Tibial nerve (tissue), 4 donors: ENCODE measurements around the gene NXPH1. TPM values are rescaled to one million over a fixed set of nuclear protein-coding genes. Genes with fewer than 3 reads are reported as not detected.

Experiments
- DNase-seq, 2 donors: peaks; one replicate each; pipeline ENCODE4 v3.0.0-alpha.2; 2019; ENCODE audit warnings: low spot score in 2 of 2
- H3K27ac ChIP-seq, 4 donors: fragments of 200-600 bp; sonication (generic) in 3 of 4; one replicate each; pipeline ENCODE4 v1.5.1; 2017 to 2019; ENCODE audit warnings: mild to moderate bottlenecking in 1 of 4
- H3K27me3 ChIP-seq, 2 donors: fragments of 200-600 bp; sonication (generic) in 1 of 2; one replicate each; pipeline versions ENCODE4 v1.5.1 to v1.6.0; 2017 to 2019
- H3K36me3 ChIP-seq, 3 donors: fragments of 200-600 bp; sonication (generic); one replicate each; pipeline ENCODE4 v1.5.1; 2018 to 2019
- H3K4me1 ChIP-seq, 4 donors: fragments of 200-600 bp; sonication (generic) in 3 of 4; one replicate each; pipeline ENCODE4 v1.5.1; 2017 to 2019
- H3K4me3 ChIP-seq, 4 donors: fragments of 200-600 bp; sonication (generic) in 3 of 4; one replicate each; pipeline ENCODE4 v1.5.1; 2017 to 2019; ENCODE audit warnings: mild to moderate bottlenecking in 1 of 4, moderate library complexity in 1 of 4
- H3K9me3 ChIP-seq, 4 donors: fragments of 200-600 bp; sonication (generic) in 3 of 4; one replicate each; pipeline ENCODE4 v1.5.1; 2017 to 2019
- CTCF ChIP-seq, 5 experiments: fragments of 200-600 bp in 3 of 5; fragments of 450-650 bp in 2 of 5; sonication (generic) in 3 of 5; IDR thresholded peaks; one replicate each; pipeline ENCODE4 v1.5.1; 2016 to 2019; ENCODE audit warnings: antibody characterized with exemption in 5 of 5, mild to moderate bottlenecking in 3 of 5, moderate library complexity in 2 of 5
- EP300 ChIP-seq, 2 donors: sonication (generic); formaldehyde crosslinking; IDR thresholded peaks; one replicate each; pipeline ENCODE4 v1.6.1; 2017; ENCODE audit warnings: antibody characterized with exemption in 2 of 2, mild to moderate bottlenecking in 1 of 2
- POLR2A ChIP-seq, 2 donors: fragments of 450-650 bp; IDR thresholded peaks; one replicate each; pipeline ENCODE4 v1.6.1; 2017; ENCODE audit warnings: antibody characterized with exemption in 2 of 2, mild to moderate bottlenecking in 2 of 2, moderate library complexity in 2 of 2
- WGBS, 2 donors: methylation state at CpG; one replicate each; pipeline ENCODE4 v1.1.5; 2018; 5-methylcytosine and 5-hydroxymethylcytosine counted together
- total RNA-seq, 4 donors: library from RNA; depleted of rRNA; stranded (reverse); fragments of >200 nt; gene quantifications; one replicate each; pipeline ENCODE4 v1.1.0, GENCODE V29; 2016

The NXPH1 gene
- total RNA-seq, 4 donors from 2014 or later = not detected

GRCh38 chr7:8625612-8626011 lies 192.2 kb downstream of the NXPH1 start:
- DNase-seq = no peak
- Histone ChIP-seq H3K27ac (no peak overlapping the region), H3K36me3 (no peaks in the 10 kb centered on the region), H3K9me3 (no peaks in the 10 kb centered on the region), H3K4me1 (no peaks in the 10 kb centered on the region), H3K4me3 (no peak overlapping the region), H3K27me3 (no peaks in the 10 kb centered on the region)
- no peak for TF ChIP-seq EP300 (IDR thresholded peaks at IDR 0.05)
- no peak for TF ChIP-seq CTCF (IDR thresholded peaks at IDR 0.05)
- TF ChIP-seq POLR2A (IDR thresholded peaks at IDR 0.05) = no peak

GRCh38 chr7:8627325-8627724 lies 193.9 kb downstream of the NXPH1 start:
- no peak for TF ChIP-seq CTCF (IDR thresholded peaks at IDR 0.05)
- TF ChIP-seq EP300 (IDR thresholded peaks at IDR 0.05) = no peak
- TF ChIP-seq POLR2A (IDR thresholded peaks at IDR 0.05) = no peak
- Histone ChIP-seq H3K4me1 (no peaks in the 10 kb centered on the region), H3K4me3 (no peak overlapping the region), H3K27ac (no peak overlapping the region), H3K27me3 (no peaks in the 10 kb centered on the region), H3K36me3 (no peaks in the 10 kb centered on the region), H3K9me3 (no peaks in the 10 kb centered on the region)
- WGBS, 2 donors = 35 to 54% methylated on average over 2 of the region's 2 CpGs
- DNase-seq = no peak

GRCh38 chr7:8628656-8629055 lies 195.2 kb downstream of the NXPH1 start:
- Histone ChIP-seq H3K36me3 (no peaks in the 10 kb centered on the region), H3K9me3 (no peaks in the 10 kb centered on the region), H3K4me1 (no peaks in the 10 kb centered on the region), H3K27ac (no peak overlapping the region), H3K27me3 (no peaks in the 10 kb centered on the region), H3K4me3 (no peak overlapping the region)
- whole genome bisulfite sequencing, 2 donors = 75 to 80% methylated on average over 7 of the region's 7 CpGs
- no peak for DNase-seq
- no peak for TF ChIP-seq POLR2A (IDR thresholded peaks at IDR 0.05)
- TF ChIP-seq CTCF (IDR thresholded peaks at IDR 0.05) = no peak
- no peak for TF ChIP-seq EP300 (IDR thresholded peaks at IDR 0.05)

GRCh38 chr7:8629504-8629903 lies 196.1 kb downstream of the NXPH1 start:
- TF ChIP-seq CTCF (IDR thresholded peaks at IDR 0.05) (no peak), EP300 (IDR thresholded peaks at IDR 0.05) (no peak), POLR2A (IDR thresholded peaks at IDR 0.05) (no peak)
- no peak overlapping the region for H3K4me3 ChIP-seq
- no peaks in the 10 kb centered on the region for H3K27me3 ChIP-seq
- no peaks in the 10 kb centered on the region for H3K4me1 ChIP-seq
- no peak for DNase-seq
- H3K27ac ChIP-seq = no peak overlapping the region
- H3K9me3 ChIP-seq = no peaks in the 10 kb centered on the region
- H3K36me3 ChIP-seq = no peaks in the 10 kb centered on the region
- 16 to 18% methylated on average over 3 of the region's 3 CpGs for WGBS, 2 donors

- TF ChIP-seq EP300 (IDR thresholded peaks at IDR 0.05) = no peak
- no peak for TF ChIP-seq POLR2A (IDR thresholded peaks at IDR 0.05)
- TF ChIP-seq CTCF (IDR thresholded peaks at IDR 0.05) = no peak
- no peaks in the 10 kb centered on the region for H3K4me1 ChIP-seq
- H3K9me3 ChIP-seq = no peaks in the 10 kb centered on the region
- 81 to 85% methylated on average over 4 of the region's 4 CpGs for WGBS, 2 donors
- no peaks in the 10 kb centered on the region for H3K27me3 ChIP-seq
- H3K36me3 ChIP-seq = no peaks in the 10 kb centered on the region
- DNase-seq = no peak
- H3K27ac ChIP-seq = no peak overlapping the region
- H3K4me3 ChIP-seq = no peak overlapping the region
These were observed 203.9 kb downstream of the NXPH1 start for GRCh38 chr7:8637322-8637721.
